Activated CD8-positive, alpha-beta memory T cell treated with anti-CD3 and anti-CD28 coated beads, Interleukin-2, amount 50 U/mL, for 4 hours (primary cell): ENCODE results near the gene ISYNA1.

Experiments
- DNase-seq: peaks from one replicate; pipeline ENCODE4 v3.0.0-alpha.2; 2020

The ISYNA1 gene

DNA sequence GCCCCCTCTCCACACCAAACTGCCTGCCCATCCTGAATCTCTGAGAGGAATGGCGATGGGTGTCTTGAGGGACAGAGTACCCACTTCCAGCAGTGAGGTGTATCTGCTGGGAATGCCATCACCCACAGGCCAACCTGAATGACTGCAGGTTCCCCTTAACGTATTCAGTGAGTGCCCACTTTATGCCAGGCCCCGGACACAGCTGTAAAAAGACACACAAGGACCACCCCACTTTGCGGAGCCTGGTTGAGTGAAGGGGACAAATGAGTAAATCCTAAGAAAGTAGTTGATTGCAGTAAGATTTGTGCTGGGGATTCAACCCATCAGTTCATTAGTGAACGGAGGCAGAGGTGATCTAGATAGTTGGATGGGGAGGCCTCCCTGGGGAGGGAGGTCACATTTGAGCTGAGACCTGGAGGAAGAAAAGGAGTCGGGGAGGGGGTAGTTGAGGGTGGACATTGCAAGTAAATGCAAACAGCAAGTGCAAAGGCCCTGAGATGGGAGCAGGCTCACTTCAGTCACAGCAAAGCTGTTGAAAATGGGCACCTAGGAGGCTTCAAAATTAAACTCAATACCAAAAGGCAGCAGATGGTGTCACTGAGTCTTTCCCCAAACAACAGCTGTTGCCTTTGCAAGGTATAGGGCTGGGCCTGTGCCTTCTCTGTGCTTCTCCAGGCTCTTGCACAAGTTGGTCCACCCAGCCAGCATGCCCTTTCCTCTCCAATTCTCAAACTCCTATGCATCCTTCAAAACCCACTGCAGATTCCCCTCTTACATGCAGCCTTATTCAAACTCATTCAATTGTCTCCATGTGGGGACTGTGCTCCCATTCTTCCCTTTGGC lies 47.6 kb downstream of the ISYNA1 start:
- no peak for DNase-seq

DNA sequence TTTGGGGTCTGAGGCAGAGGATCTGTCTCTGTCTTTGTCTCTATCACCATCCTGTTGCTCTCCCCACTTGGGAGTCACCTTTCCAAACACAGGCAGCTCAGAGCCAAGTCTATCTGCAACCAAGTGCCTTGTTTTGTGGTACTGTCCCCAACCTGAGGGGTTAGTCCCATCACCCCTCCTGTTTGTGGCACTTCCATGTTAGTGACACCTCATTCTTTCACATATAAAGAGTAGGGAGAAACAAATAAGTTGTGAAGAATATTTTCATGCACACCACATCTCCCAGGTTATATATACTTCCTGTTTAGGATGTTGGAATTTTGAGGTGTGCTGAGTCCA lies 48.2 kb downstream of the ISYNA1 start:
- DNase-seq, result no peak

DNA sequence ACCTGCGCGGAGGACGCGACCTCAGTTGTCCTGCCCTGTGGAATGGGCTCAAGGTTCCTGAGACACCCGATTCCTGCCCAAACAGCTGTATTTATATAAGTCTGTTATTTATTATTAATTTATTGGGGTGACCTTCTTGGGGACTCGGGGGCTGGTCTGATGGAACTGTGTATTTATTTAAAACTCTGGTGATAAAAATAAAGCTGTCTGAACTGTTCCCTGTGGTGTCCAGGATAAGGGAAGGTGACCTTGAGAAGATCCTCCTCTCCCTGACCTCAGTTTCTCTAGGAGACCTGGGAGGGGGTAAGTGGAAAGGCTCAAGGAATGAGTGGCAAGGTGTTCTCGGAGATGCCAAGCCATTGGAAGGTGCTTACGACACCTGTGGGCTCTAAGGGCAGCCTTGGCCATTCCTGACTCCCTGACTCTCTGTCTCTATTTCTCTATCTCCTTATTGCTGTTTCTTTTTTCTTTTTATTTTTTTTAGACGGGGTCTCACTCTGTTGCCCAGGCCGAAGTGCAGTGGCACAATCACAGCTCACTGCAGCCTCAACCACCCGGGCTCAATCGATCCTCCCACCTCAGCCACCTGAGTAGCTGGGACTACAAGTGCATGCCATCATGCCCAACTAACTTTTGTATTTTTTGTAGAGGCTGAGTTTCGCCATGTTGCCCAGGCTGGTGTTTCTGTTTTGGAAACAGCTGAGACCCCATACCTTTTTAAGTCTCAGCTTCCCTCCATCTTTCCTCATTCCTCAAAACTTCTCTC lies 48.8 kb downstream of the ISYNA1 start:
- DNase-seq, result no peak

DNA sequence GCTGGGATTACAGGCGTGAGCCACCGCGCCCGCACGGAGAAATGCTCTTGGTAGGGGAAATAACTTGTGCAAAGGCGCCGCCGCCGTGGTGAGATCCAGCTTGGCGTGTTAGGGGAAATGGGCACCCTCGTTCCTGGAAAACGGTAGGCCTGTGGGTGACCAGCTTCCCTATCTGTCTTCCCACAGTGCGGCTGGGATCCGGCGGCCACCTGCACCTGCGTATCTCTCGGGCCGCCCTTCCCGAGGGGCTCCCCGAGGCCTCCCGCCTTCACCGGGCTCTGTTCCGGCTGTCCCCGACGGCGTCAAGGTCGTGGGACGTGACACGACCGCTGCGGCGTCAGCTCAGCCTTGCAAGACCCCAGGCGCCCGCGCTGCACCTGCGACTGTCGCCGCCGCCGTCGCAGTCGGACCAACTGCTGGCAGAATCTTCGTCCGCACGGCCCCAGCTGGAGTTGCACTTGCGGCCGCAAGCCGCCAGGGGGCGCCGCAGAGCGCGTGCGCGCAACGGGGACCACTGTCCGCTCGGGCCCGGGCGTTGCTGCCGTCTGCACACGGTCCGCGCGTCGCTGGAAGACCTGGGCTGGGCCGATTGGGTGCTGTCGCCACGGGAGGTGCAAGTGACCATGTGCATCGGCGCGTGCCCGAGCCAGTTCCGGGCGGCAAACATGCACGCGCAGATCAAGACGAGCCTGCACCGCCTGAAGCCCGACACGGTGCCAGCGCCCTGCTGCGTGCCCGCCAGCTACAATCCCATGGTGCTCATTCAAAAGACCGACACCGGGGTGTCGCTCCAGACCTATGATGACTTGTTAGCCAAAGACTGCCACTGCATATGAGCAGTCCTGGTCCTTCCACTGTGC lies 49.6 kb downstream of the ISYNA1 start:
- peak; percentile 82 for DNase-seq

DNA sequence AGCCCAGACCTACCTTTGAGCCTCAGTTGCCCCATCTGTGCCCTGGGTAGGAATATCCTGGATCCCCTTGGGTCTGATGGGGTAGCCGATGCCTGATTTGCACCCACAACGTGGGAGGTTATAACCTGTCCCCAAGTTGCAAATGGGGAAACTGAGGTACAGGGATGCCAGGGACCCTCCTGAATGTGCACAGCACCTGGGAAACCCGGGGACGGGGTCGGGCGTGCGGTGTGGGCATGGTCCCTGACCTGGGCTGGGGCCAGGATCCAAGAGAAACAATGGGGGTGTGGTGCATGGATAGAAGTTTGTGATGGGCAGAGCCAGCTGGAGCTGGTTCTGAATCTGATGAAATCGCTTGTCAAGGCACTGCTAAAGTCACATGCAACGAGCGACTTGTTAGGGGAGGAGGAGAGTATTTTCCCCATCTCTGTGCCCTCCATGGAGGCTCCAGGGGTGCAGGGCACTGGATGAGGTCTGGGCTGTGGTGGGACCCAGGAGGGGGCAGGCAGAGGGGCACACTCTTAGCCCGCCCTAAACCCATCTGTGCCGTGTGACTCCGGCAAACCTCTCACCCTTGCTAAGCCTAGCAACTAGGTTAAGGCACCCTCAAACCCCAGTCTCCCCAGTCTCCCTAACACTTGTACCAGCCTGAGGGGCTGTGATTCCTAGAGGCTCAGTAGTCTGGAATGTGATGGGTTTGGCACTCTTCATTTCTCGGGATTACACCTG lies 51.2 kb downstream of the ISYNA1 start:
- DNase-seq, result no peak

DNA sequence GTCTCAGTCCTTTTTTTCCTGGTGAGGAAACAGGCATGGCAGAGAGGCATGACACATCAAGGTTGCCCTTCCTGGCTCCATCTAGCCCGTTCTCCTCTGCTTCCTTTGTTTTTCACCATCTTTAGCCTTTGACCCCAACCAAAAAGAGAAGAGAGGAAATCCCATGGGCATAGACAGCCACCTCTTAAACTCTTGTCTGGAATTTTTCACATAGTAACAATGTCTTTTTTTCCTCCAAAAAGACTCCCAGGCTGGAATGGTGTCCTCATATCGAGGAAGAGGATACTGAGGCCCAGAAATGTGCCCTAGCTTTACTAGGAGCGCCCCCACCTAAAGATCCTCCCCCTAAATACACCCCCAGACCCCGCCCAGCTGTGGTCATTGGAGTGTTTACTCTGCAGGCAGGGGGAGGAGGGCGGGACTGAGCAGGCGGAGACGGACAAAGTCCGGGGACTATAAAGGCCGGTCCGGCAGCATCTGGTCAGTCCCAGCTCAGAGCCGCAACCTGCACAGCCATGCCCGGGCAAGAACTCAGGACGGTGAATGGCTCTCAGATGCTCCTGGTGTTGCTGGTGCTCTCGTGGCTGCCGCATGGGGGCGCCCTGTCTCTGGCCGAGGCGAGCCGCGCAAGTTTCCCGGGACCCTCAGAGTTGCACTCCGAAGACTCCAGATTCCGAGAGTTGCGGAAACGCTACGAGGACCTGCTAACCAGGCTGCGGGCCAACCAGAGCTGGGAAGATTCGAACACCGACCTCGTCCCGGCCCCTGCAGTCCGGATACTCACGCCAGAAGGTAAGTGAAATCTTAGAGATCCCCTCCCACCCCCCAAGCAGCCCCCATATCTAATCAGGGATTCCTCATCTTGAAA lies 52.0 kb downstream of the ISYNA1 start, which contains the start of gene GDF15:
GDF15 (plus strand) TSS at position 484 of the 868 bp plus-strand sequence; CDS start at position 516, 32 bp downstream.
- DNase-seq, result peak; percentile 25

DNA sequence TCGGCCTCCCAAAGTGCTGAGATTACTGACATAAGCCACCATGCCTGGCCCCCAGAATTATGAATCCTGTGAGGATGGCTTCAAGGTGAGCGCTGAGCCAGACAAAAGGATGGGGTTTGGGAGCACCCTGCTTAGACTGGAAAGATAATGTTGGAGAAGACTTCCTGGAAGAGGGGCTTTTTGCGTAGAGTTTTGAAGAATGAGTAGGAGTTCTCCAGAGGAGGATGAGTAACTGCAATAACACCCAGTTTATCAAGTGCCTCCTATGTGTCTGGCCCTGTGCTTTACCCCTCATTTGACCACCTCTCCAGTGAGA lies 52.6 kb downstream of the ISYNA1 start:
- DNase-seq, result no peak

DNA sequence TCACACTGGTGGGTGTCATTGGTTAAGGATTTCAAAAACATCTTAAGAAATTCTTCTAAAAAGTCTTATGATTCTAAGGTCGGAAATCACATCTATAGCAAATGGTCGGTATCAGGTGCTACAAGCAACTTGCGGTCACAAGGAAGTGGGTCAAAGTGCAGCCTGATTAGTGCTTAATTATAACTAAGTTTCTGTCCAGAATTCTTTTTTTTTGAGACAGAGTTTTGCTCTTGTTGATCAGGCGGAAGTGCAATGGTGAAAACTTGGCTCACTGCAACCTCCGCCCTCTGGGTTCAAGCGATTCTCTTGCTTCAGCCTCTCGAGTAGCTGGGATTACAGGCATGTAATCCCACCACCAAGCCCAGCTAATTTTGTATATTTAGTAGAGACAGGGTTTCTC lies 53.2 kb downstream of the ISYNA1 start:
- no peak for DNase-seq
